ENCODE measurements around the gene BTRC.

DNA sequence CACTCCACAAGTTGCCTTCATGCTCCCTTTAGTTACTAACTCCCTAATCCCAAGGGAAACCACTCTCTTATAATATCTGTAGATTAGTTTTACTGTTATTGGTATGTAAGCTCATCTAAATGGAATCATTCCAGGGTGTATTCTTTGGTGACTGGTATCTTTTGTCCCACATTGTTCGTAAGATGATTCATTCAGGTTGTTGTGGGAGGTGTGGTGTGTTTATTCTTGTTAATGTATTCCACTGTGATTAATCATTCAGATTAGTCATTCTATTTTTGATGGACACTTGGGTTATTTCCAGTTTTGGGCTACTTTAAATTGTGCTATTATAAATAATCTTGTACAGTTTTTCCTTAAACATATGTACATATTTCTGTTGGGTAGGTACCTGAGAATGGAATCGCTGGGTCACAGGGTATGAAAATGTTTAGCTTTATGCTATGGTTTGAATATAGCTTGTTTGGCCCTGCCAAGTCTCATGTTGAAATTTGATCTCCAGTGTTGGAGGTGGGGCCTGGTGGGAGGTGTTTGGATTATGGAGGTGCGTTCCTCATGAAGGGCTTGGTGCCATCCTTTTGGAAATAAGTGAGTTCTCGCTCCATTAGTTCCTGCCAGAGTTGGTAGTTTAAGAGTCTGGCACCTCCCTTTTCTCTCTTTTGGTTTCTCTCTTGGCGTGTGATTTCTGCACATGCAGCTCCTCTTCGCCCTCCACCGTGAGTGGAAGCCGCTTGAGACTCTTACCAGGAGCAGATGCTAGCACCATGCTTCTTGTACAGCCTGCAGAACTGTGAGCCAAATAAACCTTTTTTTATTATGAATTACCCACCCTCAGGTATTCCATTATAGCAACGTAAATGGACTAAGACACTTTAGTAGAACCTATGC, 13.8 kb downstream of the BTRC start:
- TF ChIP-seq, protein P1, sequence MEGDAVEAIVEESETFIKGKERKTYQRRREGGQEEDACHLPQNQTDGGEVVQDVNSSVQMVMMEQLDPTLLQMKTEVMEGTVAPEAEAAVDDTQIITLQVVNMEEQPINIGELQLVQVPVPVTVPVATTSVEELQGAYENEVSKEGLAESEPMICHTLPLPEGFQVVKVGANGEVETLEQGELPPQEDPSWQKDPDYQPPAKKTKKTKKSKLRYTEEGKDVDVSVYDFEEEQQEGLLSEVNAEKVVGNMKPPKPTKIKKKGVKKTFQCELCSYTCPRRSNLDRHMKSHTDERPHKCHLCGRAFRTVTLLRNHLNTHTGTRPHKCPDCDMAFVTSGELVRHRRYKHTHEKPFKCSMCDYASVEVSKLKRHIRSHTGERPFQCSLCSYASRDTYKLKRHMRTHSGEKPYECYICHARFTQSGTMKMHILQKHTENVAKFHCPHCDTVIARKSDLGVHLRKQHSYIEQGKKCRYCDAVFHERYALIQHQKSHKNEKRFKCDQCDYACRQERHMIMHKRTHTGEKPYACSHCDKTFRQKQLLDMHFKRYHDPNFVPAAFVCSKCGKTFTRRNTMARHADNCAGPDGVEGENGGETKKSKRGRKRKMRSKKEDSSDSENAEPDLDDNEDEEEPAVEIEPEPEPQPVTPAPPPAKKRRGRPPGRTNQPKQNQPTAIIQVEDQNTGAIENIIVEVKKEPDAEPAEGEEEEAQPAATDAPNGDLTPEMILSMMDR (IDR thresholded peaks at IDR 0.05; ENCODE audit: insufficient read depth, low read length): no peak
- TF ChIP-seq GABPA (IDR thresholded peaks at IDR 0.05; ENCODE audit: low read depth): no peak

Data from HL-60 (cell line).